NCI-H2196 treated with DMSO at 0.1 percent for 48 hours (cell line): ENCODE data around the gene GATD1.

Source experiments
- DNase-seq: peaks from one replicate; lab custom pipeline; 2025; ENCODE audit not compliant: unreplicated experiment; lab: John Stamatoyannopoulos, UW

The GATD1 gene

DNA sequence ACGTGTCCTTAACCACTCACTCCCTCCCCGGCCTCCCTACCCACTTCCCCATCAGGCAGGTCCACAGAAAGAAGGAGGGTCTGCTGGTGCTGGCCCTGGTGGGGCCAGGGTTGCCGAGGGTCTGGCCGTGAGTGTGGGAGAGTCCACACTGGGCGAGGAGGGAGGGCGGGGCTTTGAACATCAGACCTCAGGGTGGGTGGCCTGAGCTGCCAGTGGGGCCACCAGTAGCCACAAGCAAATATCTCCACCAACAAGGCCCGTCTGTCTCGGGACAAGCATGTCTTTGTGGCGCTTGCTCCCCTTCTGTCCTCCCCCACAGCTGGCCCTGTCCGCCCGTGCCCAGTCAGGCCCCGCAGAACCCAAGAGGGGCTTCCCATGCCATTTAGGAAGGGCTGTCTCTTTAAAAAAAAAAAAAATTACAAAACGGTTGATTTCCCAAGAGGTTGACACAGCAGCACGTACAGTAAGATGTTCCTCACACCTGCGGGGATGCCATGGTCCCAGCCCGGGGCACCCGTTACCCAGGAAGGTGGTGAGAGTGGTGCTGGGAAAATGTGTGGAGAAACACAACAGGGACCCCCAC lies 47.7 kb downstream of the GATD1 start:
- no peak for DNase-seq

DNA sequence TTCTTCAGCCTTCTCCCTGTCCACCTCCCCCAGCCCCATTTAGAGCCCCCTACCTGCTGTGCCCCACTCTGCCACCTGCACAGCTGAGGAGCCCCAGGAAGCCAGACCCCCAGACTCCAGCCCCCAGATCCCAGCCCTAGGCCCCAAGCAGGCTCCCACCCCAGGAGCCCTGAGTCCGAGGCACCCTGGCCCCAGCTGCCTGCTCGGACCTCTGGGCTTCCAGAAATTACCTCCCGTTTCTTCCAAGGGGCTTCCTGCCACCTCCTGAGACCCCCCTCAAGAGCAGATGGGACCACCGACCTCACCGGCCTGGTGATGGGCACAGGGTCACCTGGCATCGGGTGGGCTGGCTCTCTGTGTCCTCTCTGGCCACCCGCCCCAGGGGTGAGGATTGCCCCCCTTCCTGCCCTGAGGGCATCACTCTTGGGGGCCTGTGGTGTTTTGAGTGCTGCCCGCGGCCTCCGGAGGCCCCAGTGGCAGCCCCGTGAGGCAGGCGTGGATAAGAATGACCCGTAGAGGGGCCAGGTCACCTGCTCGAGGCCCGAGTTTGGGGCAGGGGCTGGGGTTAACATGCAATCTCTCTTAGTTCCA lies 48.3 kb downstream of the GATD1 start:
- DNase-seq, result no peak

DNA sequence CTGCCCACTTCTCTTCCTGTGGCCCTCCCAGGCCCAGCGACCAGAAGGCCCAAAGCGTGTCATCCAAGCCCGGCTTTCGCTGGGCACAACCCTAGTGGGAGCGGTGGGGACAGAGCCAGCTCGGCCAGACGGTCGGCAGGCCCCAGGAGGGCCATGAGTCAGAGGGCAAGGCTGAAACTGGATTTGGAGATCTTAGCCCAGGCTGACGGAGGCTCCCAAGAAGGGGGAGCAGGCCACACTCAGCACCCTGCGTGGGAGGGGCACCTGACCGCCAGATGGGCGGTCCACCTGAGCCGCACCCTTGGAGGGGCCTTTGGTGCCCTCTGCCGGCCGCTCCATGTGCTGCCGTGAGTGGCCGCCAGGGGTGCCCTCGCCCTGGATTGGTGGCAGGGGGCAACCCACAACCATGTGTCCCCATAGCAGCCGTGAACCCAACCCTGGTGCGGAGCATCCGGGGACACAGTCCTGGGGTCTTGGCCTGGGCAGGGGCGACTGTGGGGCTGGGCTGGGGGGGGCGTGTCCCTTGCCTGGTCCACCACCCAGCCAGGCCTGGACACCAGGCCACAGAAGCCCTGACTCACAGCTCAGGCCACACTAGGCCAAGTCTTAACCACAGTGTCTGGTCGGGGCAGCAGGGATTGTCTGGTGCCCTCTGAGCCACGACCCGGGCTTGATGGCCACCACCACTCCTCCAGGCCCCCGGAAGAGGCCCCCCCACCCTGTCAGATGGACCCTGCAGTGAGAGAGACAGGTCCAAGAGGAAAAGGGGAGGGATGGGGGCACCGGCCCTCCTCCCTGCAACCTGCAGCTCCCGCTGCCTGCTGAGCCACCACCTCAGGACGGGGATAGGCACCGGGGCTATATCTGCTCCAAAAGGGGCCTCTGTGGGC lies 49.2 kb downstream of the GATD1 start:
- peak; percentile 48 for DNase-seq

DNA sequence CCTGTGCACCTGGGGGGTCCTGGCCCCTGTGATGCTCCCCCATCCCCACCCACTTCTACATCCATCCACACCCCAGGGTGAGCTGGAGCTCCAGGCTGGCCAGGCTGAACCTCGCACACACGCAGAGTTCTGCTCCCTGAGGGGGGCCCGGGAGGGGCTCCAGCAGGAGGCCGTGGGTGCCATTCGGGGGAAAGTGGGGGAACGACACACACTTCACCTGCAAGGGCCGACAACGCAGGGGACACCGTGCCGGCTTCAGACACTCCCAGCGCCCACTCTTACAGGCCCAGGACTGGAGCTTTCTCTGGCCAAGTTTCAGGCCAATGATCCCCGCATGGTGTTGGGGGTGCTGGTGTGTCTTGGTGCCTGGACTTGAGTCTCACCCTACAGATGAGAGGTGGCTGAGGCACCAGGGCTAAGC lies 50.0 kb downstream of the GATD1 start:
- no peak for DNase-seq

DNA sequence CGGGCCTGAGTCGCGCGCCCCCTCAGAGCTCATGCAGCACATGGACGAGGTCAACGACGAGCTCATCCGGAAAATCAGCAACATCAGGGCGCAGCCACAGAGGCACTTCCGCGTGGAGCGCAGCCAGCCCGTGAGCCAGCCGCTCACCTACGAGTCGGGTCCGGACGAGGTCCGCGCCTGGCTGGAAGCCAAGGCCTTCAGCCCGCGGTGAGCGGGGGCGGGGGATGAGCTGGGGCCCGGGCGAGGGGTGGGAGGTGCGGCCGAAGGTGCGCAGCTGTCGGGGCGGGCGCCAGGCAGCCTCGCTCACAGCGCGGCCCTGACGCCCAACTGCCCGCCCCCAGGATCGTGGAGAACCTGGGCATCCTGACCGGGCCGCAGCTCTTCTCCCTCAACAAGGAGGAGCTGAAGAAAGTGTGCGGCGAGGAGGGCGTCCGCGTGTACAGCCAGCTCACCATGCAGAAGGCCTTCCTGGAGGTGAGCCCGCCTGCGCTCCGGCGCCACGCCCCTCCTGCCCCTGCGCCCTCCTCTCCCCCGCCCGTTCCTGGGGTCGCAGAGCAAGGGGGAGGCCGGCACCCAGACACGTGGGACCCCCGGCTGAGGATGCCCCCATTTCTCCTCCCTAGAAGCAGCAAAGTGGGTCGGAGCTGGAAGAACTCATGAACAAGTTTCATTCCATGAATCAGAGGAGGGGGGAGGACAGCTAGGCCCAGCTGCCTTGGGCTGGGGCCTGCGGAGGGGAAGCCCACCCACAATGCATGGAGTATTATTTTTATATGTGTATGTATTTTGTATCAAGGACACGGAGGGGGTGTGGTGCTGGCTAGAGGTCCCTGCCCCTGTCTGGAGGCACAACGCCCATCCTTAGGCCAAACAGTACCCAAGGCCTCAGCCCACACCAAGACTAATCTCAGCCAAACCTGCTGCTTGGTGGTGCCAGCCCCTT lies 50.7 kb downstream of the GATD1 start:
- DNase-seq, result peak; percentile 76

DNA sequence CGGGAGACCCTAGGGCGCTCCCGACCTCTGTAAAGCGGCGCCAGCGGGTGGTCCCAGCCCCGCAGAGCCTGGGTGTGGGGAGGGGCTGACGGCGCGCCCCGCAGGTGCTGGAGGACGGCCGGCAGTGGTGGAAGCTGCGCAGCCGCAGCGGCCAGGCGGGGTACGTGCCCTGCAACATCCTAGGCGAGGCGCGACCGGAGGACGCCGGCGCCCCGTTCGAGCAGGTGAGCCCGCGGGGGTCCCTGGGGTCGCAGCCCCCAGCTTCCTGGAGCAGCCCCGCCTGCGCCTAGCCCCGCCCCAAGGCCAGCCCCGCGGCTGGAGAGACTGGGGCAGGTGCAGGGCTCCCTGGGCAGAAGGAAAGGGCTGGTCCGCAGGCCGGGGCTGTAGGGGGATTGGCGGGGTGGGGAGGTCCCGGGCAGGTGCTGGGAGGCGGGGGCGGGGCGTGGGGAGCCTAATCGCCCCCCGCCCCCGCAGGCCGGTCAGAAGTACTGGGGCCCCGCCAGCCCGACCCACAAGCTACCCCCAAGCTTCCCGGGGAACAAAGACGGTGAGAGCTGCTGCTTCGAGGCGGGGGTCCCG lies 51.6 kb downstream of the GATD1 start:
- peak; percentile 36 for DNase-seq

DNA sequence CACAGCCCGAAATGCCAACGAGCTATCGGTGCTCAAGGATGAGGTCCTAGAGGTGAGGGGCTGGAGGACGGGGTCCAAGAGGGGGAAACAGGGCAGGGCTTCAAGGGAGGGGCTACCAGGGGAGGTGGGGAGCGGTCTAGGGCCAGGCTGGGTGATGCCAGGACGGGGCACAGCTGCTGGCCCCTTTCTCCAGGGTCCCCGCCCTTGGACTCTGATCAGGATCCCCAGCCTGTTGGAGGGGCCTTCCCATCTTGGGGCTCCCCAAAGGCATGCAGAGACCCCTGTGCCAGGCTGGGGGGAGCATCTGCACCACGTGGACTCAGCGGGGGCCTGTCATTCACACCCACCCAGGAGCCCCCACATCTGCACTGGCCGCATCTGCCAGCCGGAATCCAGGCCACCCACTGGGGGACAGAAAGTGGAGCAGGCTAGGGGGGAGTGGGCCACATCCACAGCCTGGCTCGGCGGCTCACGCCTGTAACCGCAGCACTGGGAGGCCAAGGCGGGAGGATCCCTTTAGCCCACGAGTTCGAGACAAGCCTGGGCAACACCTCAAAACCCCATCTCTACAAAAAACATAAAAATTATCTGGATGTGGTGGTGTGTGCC lies 52.4 kb downstream of the GATD1 start:
- DNase-seq, result no peak

DNA sequence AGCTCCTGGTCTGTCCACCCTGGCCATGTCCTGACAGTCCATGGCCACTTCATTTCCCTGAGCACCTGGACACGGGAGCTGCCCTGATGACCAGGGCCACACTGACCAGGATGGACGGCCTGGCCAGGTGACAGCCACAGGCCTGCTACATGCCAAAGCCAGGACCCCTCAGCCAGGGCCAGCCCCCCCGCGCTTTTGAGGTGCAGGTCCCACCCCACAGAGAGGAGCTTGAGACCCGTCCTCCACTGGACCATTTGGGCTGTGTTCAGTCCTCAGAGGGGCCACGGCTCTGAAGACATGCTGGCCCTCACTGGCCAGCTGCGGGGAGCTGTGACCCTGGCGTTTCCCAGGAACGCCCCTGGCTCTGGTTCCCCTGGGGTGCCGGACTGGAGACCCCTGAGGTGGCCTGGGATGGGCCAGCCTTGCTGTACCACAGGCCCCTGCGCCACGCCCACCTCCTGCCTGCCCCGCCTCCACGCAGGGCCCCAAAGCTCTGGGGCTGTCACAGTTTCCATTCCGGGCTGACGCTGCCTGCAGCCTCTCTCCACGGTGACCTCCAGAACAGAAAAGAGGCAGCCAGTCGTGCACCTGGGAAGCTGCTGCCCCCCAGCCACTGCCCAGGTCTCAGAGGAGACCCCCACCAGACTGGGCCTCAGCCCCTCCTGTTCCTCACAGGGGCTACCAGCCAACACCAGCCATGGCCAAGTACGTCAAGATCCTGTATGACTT lies 53.1 kb downstream of the GATD1 start:
- DNase-seq, result no peak

DNA sequence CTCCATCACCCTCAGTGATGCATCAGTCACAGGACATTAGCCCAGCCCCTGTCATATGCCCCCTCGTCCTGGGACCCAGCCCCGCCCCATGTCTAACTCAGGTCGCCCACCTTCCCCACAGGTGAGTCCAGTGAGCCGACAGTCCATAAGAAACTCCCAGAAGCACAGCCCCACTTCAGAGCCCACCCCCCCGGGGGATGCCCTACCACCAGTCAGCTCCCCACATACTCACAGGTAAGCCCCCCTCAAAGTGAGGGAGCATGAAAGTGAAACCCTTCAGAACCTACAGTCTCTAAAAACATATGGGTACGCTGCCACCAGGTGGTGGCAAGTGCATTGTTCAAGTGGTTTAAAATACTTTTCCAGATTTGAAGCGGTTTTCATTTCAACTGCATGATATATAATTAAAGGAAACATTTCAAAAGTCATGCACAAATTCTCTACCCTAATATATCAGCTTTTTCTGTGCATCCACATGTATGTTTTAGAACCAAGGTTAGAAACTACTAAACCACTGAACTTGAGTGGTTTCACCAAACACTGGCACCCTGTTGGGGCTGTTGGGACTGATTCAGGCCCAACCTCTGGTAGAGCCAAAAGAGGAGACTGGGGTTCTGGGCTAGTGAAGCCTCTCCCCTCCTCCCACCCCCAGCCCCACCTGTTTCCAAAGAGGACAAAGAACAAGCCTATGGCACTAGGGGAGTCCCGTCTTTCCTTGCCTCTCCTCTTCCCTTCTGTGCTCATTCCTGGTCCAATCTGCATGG lies 54.0 kb downstream of the GATD1 start:
- DNase-seq, result peak; percentile 20

DNA sequence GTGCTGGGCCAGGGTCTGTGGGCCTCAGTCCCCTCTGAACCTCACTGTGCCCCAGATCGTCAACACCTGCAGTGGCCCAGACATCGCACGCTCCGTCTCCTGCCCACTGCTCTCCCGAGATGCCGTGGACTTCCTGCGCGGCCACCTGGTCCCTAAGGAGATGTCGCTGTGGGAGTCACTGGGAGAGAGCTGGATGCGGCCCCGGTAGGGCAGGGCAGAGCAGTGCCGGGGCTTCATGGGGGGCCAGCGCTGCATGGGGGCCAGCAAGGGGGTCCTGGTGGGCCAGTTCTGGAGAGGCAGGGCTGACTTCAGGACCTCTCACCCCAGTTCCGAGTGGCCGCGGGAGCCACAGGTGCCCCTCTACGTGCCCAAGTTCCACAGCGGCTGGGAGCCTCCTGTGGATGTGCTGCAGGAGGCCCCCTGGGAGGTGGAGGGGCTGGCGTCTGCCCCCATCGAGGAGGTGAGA lies 54.9 kb downstream of the GATD1 start:
- no peak for DNase-seq

DNA sequence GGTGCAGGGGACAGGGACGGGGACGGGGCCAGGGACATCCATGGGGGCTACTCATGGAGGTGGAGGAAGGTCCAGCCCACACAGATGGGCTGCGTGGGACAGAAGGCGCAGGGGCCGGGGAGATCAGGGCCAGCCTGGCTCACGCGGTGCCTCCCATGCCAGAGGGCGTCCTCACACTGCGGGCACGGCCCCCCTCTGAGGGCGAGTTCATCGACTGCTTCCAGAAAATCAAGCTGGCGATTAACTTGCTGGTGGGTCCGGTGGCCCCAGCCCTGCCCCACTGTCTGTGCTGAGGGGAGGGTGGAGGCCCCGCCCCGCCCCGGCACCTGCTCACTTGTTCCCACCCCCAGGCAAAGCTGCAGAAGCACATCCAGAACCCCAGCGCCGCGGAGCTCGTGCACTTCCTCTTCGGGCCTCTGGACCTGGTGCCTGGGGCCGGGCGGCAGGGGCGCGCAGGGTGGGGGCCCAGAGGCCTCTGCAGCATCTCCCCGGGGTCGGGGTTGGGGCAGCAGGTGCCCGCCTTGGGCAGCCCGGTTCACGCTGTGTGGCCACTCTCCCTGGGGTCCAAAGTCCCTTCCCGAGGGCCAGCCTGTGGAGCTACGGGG lies 55.4 kb downstream of the GATD1 start:
- DNase-seq, result no peak

DNA sequence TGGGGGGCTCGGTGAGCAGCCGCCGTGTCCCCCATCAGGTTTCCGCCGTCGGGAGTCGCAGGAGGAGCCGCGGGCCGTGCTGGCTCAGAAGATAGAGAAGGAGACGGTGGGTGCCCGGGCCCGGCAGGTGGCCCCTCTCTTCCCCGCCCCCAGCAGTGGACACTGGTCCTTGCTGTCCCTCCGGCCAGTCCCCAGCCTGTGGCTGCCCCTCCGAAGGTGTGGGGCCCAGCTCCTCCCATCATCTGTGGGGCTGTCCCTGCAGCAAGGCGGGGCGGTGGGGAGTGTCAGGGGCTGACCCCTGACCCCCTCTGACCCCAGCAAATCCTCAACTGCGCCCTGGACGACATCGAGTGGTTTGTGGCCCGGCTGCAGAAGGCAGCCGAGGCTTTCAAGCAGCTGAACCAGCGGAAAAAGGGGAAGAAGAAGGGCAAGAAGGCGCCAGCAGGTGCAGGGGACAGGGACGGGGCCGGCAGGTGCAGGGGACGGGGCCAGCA lies 56.0 kb downstream of the GATD1 start:
- DNase-seq, result no peak

DNA sequence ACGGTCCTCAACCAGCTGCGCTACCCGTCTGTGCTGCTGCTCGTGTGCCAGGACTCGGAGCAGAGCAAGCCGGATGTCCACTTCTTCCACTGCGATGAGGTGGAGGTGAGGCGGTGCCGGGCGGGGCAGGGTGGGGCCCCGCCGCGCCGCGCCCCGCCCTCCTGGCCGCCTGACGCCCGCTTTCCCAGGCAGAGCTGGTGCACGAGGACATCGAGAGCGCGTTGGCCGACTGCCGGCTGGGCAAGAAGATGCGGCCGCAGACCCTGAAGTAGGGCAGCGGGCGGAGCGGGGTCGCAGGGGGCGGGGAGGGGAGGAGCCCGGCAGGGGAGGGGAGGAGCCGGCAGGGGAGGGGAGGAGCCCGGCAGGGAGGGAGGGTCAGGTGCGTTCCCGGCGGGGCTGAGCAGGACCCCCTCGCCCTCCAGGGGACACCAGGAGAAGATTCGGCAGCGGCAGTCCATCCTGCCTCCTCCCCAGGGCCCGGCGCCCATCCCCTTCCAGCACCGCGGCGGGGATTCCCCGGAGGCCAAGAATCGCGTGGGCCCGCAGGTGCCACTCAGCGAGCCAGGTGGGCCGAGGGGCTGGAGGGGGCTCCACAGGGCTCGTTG lies 56.5 kb downstream of the GATD1 start:
- DNase-seq, result no peak

DNA sequence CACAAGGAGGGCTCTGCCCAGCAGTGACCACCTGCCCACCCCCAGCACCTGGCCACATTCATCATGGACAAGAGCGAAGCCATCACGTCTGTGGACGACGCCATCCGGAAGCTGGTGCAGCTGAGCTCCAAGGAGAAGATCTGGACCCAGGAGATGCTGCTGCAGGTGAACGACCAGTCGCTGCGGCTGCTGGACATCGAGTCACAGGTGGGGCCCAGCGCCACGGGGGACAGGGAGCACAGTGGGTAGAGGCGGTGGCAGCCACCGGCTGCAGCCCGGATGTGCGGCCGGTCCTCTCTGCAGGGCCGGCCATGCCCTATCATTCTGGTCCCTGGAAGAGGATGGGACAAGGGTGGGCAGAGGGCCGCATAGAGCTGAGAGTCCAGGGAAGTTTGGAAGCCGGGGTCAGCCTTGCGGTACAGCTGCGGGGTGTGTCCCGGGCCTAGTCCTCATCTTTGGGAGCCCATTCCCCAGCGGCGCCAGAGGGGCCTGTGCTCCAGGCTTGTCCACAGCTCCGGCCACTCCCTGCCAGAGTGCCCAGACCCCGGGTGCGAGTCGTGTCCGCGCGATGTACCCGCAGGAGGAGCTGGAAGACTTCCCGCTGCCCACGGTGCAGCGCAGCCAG lies 57.2 kb downstream of the GATD1 start:
- DNase-seq, result no peak

DNA sequence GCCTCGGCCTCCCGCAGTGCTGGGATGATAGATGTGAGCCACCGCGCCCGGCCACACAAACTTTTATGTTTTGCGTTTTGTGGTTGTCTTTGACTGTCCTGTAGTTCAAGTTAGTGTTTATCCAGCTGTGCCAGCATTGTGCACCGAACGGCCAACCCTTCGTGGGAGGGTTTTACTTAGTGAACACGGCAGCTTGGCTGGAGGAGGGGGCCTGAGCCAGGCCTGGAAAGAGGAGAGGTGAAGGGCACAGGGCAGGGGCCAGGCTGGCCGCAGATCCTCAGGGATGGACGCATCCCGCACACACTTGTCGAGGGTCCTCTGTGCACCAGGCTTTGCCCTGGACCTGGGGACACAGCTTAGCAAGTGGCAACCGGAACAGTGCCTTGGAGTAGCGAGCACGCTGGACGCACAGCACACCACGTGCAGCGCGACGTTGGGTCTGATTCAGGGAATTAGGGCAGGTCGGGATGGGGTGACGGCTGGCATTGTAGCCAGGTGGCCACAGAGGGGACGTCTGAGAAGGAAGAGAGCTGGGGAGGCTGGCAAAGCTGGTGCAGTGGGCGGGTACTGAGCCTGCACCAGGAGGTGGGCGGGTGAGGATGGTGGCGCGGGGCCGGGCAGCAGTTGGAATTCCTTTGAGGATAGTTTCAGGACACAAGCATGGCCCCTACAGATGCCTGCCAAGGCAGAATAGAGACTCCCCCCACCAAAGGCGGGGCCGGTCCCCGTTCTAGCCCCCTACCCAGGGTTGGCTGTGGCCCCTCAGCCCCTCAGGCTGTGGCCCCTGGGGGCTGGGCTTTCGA lies 57.9 kb downstream of the GATD1 start:
- no peak for DNase-seq
